HepG2 (cell line): Measurements from ENCODE around the gene VCP. TPM values are rescaled to one million over a fixed set of nuclear protein-coding genes. Genes with fewer than 3 reads are reported as not detected.

Experiments
- KLF11 ChIP-seq: IDR thresholded peaks from 2 replicates; pipeline ENCODE4 v1.6.1; 2016; ENCODE audit warnings: missing compliant biosample characterization
- MTA3 ChIP-seq: sonication (generic); formaldehyde crosslinking; IDR thresholded peaks from 2 replicates; pipeline ENCODE4 v1.4.0; 2020; ENCODE audit warnings: missing genetic modification reagents
- NFAT5 ChIP-seq: sonication (generic); formaldehyde crosslinking; IDR thresholded peaks from 2 replicates; pipeline ENCODE4 v1.4.0; 2020; ENCODE audit warnings: missing genetic modification reagents
- POLR2AphosphoS2 ChIP-seq: IDR thresholded peaks from 2 replicates; pipeline ENCODE4 v1.6.1; 2011; ENCODE audit warnings: low read depth, low read length, improper control_type of control experiment
- RFX5 ChIP-seq: IDR thresholded peaks from 2 replicates; pipeline ENCODE4 v1.6.1; 2011; ENCODE audit warnings: low read depth, low read length, improper control_type of control experiment
- SOX13 ChIP-seq, 3 experiments: fragments of 450-650 bp in 1 of 3; sonication (generic) in 1 of 3; formaldehyde crosslinking in 1 of 3; IDR thresholded peaks in 2 of 3; conservative IDR thresholded peaks in 1 of 3; 2 replicates each; pipeline versions ENCODE4 v1.5.0 to v1.6.1; 2016 to 2020; ENCODE audit warnings: antibody characterized with exemption in 1 of 3, mild to moderate bottlenecking in 1 of 3, missing compliant biosample characterization in 1 of 3, missing genetic modification reagents in 1 of 3, moderate library complexity in 1 of 3
- TCF12 ChIP-seq, 2 experiments: fragments of 450-650 bp in 1 of 2; sonication (generic) in 1 of 2; formaldehyde crosslinking in 1 of 2; IDR thresholded peaks; 2 replicates each; pipeline versions ENCODE4 v1.6.1 to v1.8.0; 2017 to 2022; ENCODE audit warnings: antibody characterized with exemption in 1 of 2, mild to moderate bottlenecking in 1 of 2, missing genetic modification reagents in 1 of 2, moderate library complexity in 1 of 2
- THAP8 ChIP-seq: sonication (generic); formaldehyde crosslinking; IDR thresholded peaks from 2 replicates; pipeline ENCODE4 v1.5.1; 2020; ENCODE audit warnings: missing genetic modification reagents, mild to moderate bottlenecking, borderline replicate concordance
- ZBTB25 ChIP-seq: IDR thresholded peaks from 2 replicates; pipeline ENCODE4 v1.6.1; 2018; ENCODE audit warnings: missing genetic modification reagents
- ZHX2 ChIP-seq, 2 experiments: sonication (generic) in 1 of 2; formaldehyde crosslinking in 1 of 2; IDR thresholded peaks; 2 replicates each; pipeline versions ENCODE4 v1.6.1 to v1.9.0; 2014 to 2022; ENCODE audit warnings: antibody characterized with exemption in 1 of 2, borderline replicate concordance in 1 of 2, inconsistent platforms in 1 of 2, low read depth in 1 of 2, missing genetic modification reagents in 1 of 2
- ZNF703 ChIP-seq: sonication (generic); formaldehyde crosslinking; IDR thresholded peaks from 2 replicates; pipeline ENCODE4 v1.5.1; 2020; ENCODE audit warnings: missing genetic modification reagents, mild to moderate bottlenecking, moderate library complexity, borderline replicate concordance
- ZSCAN25 ChIP-seq: sonication (generic); formaldehyde crosslinking; IDR thresholded peaks from 2 replicates; pipeline ENCODE4 v1.8.0; 2022; ENCODE audit warnings: mild to moderate bottlenecking, missing genetic modification reagents
- polyA plus RNA-seq, 8 experiments: library from polyadenylated mRNA; depleted of rRNA in 3 of 8; stranded (reverse) in 7 of 8; unstranded in 1 of 8; fragments of >200 nt; fragmentation: Illumina TruSeq in 4 of 8; extraction: Trizol in 4 of 8; gene quantifications; 2 replicates each; pipeline versions ENCODE4 v1.2.1 to v1.2.3, GENCODE V29; 2011 to 2016; ENCODE audit warnings: low read depth in 4 of 8, missing spikeins in 1 of 8, mixed read lengths in 1 of 8; ENCODE audit not compliant: insufficient read depth in 1 of 8
- total RNA-seq, 5 experiments: library from RNA; depleted of rRNA; stranded (reverse); fragments of >200 nt; fragmentation: Illumina TruSeq; extraction: Trizol; gene quantifications; 2 replicates each; pipeline ENCODE4 v1.2.3, GENCODE V29; 2016; ENCODE audit warnings: low read depth in 1 of 5

The VCP gene
- total and polyA plus RNA-seq, 2 of the 13 experiments (the other 11 are each of a cell fraction or from before 2014, with no cell fraction given), result 143 to 391 TPM

GRCh38 chr9:35115680-35116538, 43.5 kb upstream of the VCP start, which contains the start of gene ATOSB (continued):
- no peak for TF ChIP-seq ZHX2 (IDR thresholded peaks at IDR 0.05; ENCODE audit: low read depth)
- TF ChIP-seq ZHX2 (CRISPR knock-in tag; IDR thresholded peaks at IDR 0.05; ENCODE audit: borderline replicate concordance), result no peak
- TF ChIP-seq NFAT5 (CRISPR knock-in tag), result no peak
- no peak for TF ChIP-seq THAP8
- TF ChIP-seq KLF11, result no peak
- no peak for TF ChIP-seq TCF12 (IDR thresholded peaks at IDR 0.05)
- TF ChIP-seq TCF12 (CRISPR knock-in tag; IDR thresholded peaks at IDR 0.05), result no peak
- TF ChIP-seq ZBTB25, result no peak
- TF ChIP-seq ZSCAN25 (CRISPR knock-in tag), result no peak
- TF ChIP-seq SOX13 (IDR thresholded peaks at IDR 0.05), result no peak
- no peak; a peak in 1 of 4 replicates for TF ChIP-seq SOX13 (CRISPR knock-in tag; conservative IDR thresholded peaks at IDR 0.05 in 1 of 2, IDR thresholded peaks at IDR 0.05 in 1 of 2)
- no peak for TF ChIP-seq MTA3
- TF ChIP-seq RFX5, result no peak
- no peak for TF ChIP-seq ZNF703 (CRISPR knock-in tag)
- TF ChIP-seq POLR2AphosphoS2, result no peak
